NT2/D1 (cell line): ENCODE results near the gene MAP1LC3B.

Source experiments
- SUZ12 ChIP-seq: IDR thresholded peaks from 2 replicates; pipeline ENCODE4 v1.6.1; 2011; ENCODE audit not compliant: insufficient read length, insufficient read depth; ENCODE audit errors: extremely low read depth
- YY1 ChIP-seq: IDR thresholded peaks from 2 replicates; pipeline ENCODE4 v1.6.1; 2011; ENCODE audit not compliant: insufficient read length, insufficient read depth
- ZNF274 ChIP-seq: IDR thresholded peaks from 2 replicates; pipeline ENCODE4 v1.6.1; 2011; ENCODE audit warnings: mild to moderate bottlenecking, low read depth, low read length

GRCh38 chr16:87384162-87384874 is 7.8 kb upstream of the MAP1LC3B start:
- TF ChIP-seq YY1 (peak; percentile 1), ZNF274 (no peak), SUZ12 (no peak)
